ENCODE data around the gene GINS1.

The GINS1 gene

DNA sequence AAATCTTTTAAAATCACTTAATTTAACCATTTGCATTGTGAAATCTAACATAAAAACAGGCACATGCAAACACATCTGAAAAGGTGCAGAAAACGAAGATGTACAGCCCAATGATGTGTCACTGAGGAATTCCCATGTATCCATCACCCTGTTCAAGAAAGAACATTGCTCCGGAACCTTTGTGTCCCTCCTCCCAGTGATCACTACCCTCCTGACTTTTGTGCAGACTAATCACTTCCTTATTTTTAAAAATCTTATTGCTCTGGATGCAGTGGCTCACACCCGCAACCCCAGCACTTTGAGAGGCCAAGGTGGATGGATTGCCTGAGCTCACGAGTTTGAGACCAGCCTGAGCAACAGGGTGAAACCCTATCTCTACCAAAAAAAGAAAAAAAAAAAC lies 14.6 kb downstream of the GINS1 start:
- H3K9me3 ChIP-seq (ENCODE audit: control insufficient read depth in 1 of 2, low read length in 2 of 2), result no peaks in the 10 kb centered on the region
- no peaks in the 10 kb centered on the region for H3K4me1 ChIP-seq (ENCODE audit: control insufficient read depth in 1 of 2, insufficient read depth in 2 of 2, low read length in 2 of 2)
- H3K36me3 ChIP-seq (ENCODE audit: control insufficient read depth in 1 of 2, insufficient read depth in 2 of 2, low read length in 2 of 2), result no peaks in the 10 kb centered on the region
- H3K27me3 ChIP-seq (ENCODE audit: low read depth, low read length), result no peaks in the 10 kb centered on the region
- H3K4me3 ChIP-seq (ENCODE audit: low read depth in 1 of 2, low read length in 2 of 2), result no peak overlapping the region
- H3K27ac ChIP-seq (ENCODE audit: low read length), result no peak overlapping the region

DNA sequence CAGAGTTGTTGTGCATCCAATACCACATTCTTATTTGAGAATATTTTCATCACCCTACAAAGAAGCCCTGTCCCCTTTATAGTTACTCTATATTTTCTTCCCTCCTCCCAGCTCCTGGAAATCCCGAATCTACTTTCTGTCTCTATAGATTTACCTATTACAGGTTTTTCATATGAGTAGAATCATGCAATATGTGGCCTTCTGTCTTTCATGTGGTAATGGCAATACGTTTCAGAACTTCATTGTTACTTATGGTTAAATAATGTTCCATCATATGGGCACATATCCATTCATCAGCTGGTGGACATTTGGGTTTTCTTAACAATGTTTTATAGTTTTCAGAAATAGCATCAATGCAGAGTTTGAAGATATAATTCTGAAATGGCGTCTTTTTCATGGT lies 17.1 kb downstream of the GINS1 start:
- Histone ChIP-seq H3K36me3 (ENCODE audit: control insufficient read depth in 1 of 2, insufficient read depth in 2 of 2, low read length in 2 of 2) (no peaks in the 10 kb centered on the region), H3K4me3 (ENCODE audit: low read depth in 1 of 2, low read length in 2 of 2) (no peak overlapping the region), H3K9me3 (ENCODE audit: control insufficient read depth in 1 of 2, low read length in 2 of 2) (no peaks in the 10 kb centered on the region), H3K4me1 (ENCODE audit: control insufficient read depth in 1 of 2, insufficient read depth in 2 of 2, low read length in 2 of 2) (no peaks in the 10 kb centered on the region), H3K27ac (ENCODE audit: low read length) (no peak overlapping the region), H3K27me3 (ENCODE audit: low read depth, low read length) (no peaks in the 10 kb centered on the region)

DNA sequence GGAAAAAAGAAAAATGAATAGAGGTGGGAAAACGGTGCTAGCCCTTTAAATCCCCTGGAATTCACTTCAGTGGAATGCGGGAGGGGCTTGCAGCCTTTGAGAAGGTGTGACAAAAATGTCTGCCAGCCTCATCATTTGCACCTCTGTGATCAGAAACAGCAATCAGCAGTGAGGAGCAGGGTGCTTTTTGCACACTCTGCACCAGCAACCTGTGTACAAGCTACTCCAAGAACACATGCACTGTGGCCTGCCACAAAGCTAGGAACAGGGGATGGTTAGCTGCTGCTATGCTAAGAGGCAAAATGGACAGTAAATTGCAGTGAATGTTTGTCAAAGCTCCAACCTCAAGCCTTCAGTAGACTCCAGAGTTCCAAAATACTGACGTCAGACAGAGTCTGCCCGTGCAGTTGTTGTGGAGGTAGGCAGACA lies 29.7 kb downstream of the GINS1 start:
- Histone ChIP-seq H3K4me3 (ENCODE audit: low read depth in 1 of 2, low read length in 2 of 2) (no peak overlapping the region), H3K9me3 (ENCODE audit: control insufficient read depth in 1 of 2, low read length in 2 of 2) (no peaks in the 10 kb centered on the region), H3K27ac (ENCODE audit: low read length) (no peak overlapping the region), H3K36me3 (ENCODE audit: control insufficient read depth in 1 of 2, insufficient read depth in 2 of 2, low read length in 2 of 2) (no peaks in the 10 kb centered on the region), H3K27me3 (ENCODE audit: low read depth, low read length) (no peaks in the 10 kb centered on the region), H3K4me1 (ENCODE audit: control insufficient read depth in 1 of 2, insufficient read depth in 2 of 2, low read length in 2 of 2) (no peaks in the 10 kb centered on the region)

DNA sequence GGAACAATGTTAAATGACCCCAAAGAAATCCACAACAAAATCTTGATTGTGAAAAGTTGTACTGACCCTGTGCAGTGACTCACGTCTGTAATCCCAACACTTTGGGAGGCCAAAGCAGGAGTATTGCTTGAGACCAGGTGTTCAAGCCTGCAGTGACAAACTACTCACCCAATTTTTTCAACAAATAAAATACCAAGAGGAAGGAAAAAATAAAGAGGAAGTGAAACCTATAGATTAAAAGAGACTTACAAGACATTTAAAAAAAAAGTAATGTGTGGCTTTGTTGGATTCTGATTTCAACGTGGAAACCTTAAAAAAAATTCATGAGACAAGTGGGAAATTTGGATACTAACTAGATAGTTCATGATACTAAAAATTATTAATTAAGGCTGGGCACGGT lies 31.9 kb downstream of the GINS1 start:
- no peak overlapping the region for H3K4me3 ChIP-seq (ENCODE audit: low read depth in 1 of 2, low read length in 2 of 2)

DNA sequence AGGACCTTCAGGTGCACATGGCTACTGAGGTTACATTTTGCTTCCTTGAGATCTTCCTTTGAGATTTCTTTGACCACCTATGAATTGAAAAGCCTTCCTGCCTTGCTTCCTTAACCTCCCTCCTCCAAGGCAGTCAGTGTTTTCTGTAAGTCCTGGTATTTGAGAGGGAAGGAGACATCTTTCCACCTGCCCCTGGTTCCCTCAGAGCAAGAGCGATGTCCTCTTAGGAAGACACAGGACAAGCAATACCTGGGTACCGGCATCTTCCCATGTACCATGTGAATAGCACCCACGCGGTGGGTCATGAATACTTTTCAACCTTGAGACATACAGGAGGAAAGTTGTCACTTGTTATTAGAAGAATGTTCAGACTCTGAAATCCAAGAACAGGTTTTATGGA lies 37.1 kb downstream of the GINS1 start:
- Histone ChIP-seq H3K27ac (ENCODE audit: low read length) (no peak overlapping the region), H3K9me3 (ENCODE audit: control insufficient read depth in 1 of 2, low read length in 2 of 2) (no peaks in the 10 kb centered on the region), H3K27me3 (ENCODE audit: low read depth, low read length) (no peaks in the 10 kb centered on the region), H3K4me3 (ENCODE audit: low read depth in 1 of 2, low read length in 2 of 2) (no peak overlapping the region), H3K4me1 (ENCODE audit: control insufficient read depth in 1 of 2, insufficient read depth in 2 of 2, low read length in 2 of 2) (no peaks in the 10 kb centered on the region), H3K36me3 (ENCODE audit: control insufficient read depth in 1 of 2, insufficient read depth in 2 of 2, low read length in 2 of 2) (no peaks in the 10 kb centered on the region)

More for the DNA sequence above, 31.9 kb downstream of the GINS1 start:
- Histone ChIP-seq H3K27ac (ENCODE audit: low read length) (no peak overlapping the region), H3K9me3 (ENCODE audit: control insufficient read depth in 1 of 2, low read length in 2 of 2) (no peaks in the 10 kb centered on the region), H3K36me3 (ENCODE audit: control insufficient read depth in 1 of 2, insufficient read depth in 2 of 2, low read length in 2 of 2) (no peaks in the 10 kb centered on the region), H3K4me1 (ENCODE audit: control insufficient read depth in 1 of 2, insufficient read depth in 2 of 2, low read length in 2 of 2) (no peaks in the 10 kb centered on the region), H3K27me3 (ENCODE audit: low read depth, low read length) (no peaks in the 10 kb centered on the region)

DNA sequence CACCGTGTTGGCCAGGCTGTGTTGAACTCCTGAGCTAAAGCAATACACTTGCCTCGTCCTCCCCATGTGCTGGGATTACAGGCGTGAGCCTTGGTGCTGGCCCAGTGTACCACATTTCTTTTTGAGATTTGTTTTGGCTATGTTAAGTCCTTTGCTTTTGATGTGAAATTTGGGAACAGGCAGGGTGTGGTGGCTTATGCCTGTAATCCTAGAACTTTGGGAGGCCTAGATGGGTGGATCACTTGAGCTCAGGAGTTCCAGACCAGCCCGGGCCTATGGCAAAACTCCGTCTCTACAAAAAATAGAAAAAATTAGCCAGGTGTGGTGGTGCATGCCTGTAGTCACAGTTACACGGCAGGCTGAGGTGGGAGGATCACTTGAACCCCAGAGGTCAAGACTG lies 40.2 kb downstream of the GINS1 start:
- H3K9me3 ChIP-seq (ENCODE audit: control insufficient read depth in 1 of 2, low read length in 2 of 2), result no peaks in the 10 kb centered on the region
- H3K4me1 ChIP-seq (ENCODE audit: control insufficient read depth in 1 of 2, insufficient read depth in 2 of 2, low read length in 2 of 2), result no peaks in the 10 kb centered on the region
- H3K27ac ChIP-seq (ENCODE audit: low read length), result no peak overlapping the region
- no peak overlapping the region for H3K4me3 ChIP-seq (ENCODE audit: low read depth in 1 of 2, low read length in 2 of 2)
- H3K36me3 ChIP-seq (ENCODE audit: control insufficient read depth in 1 of 2, insufficient read depth in 2 of 2, low read length in 2 of 2), result peaks cover 4 to 9% of the 10 kb centered on the region in 2 donors
- H3K27me3 ChIP-seq (ENCODE audit: low read depth, low read length), result no peaks in the 10 kb centered on the region

DNA sequence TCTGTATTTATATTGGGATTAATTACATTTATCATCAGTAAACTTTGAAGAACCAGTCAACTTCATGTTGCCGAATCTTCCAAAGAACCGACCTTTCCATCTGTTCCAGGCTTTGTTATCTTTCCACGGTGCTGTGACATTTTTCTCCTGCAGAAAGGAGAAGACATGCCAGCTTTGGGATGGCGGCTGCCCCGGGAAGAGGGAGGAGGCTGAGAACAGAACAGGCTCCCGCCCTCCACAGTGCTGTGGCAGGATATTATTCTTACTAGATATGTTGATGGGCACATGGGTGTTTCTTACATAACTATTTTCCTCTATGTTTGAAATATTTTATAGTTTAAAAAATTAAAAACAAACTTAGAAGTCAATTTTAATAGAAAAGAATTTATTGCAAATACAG lies 44.9 kb downstream of the GINS1 start:
- Histone ChIP-seq H3K27me3 (ENCODE audit: low read depth, low read length) (no peaks in the 10 kb centered on the region), H3K36me3 (ENCODE audit: control insufficient read depth in 1 of 2, insufficient read depth in 2 of 2, low read length in 2 of 2) (peaks cover 20 to 38% of the 10 kb centered on the region in 2 donors), H3K27ac (ENCODE audit: low read length) (no peak overlapping the region), H3K4me1 (ENCODE audit: control insufficient read depth in 1 of 2, insufficient read depth in 2 of 2, low read length in 2 of 2) (no peaks in the 10 kb centered on the region), H3K9me3 (ENCODE audit: control insufficient read depth in 1 of 2, low read length in 2 of 2) (no peaks in the 10 kb centered on the region), H3K4me3 (ENCODE audit: low read depth in 1 of 2, low read length in 2 of 2) (no peak overlapping the region)

DNA sequence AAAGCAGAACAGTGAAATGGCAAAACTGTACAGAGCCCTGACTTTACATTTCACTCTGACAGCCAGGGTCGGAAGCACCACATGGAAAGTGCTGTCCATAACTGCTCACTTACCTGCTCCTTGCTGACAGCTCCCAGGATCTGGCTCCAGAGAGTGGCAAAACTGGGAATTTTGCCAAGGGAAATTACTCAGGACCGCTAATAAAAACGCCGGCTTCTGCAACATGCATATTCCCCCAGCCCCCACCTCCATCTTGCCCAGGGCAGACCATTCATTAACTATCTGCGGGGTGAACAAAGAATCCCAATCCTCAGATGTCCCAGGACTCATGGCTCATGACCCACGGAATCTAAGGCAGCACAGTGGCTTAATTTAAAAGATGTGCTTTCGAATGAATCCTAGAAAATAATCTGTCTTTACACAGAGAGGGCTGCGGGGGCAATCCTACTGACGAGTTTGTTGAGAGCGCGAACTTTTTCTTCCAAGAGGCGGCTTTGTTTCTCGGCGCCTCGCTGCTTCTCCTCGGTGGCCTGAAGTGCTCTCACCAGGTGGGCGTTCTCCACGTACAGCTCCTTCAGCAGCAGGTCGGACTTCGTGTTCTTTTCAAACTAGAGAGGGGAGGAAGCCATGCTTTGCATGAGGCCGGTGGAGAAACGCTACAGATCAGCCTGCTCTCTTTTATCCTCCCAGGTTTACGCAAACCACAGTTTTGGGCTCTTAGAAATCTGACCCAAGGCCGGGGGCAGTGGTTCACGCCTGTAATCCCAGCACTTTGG lies 45.8 kb downstream of the GINS1 start:
- Histone ChIP-seq H3K9me3 (ENCODE audit: control insufficient read depth in 1 of 2, low read length in 2 of 2) (no peaks in the 10 kb centered on the region), H3K4me1 (ENCODE audit: control insufficient read depth in 1 of 2, insufficient read depth in 2 of 2, low read length in 2 of 2) (no peaks in the 10 kb centered on the region), H3K27ac (ENCODE audit: low read length) (no peak overlapping the region), H3K4me3 (ENCODE audit: low read depth in 1 of 2, low read length in 2 of 2) (no peak overlapping the region), H3K27me3 (ENCODE audit: low read depth, low read length) (no peaks in the 10 kb centered on the region), H3K36me3 (ENCODE audit: control insufficient read depth in 1 of 2, insufficient read depth in 2 of 2, low read length in 2 of 2) (peaks cover 20 to 47% of the 10 kb centered on the region in 2 donors)

DNA sequence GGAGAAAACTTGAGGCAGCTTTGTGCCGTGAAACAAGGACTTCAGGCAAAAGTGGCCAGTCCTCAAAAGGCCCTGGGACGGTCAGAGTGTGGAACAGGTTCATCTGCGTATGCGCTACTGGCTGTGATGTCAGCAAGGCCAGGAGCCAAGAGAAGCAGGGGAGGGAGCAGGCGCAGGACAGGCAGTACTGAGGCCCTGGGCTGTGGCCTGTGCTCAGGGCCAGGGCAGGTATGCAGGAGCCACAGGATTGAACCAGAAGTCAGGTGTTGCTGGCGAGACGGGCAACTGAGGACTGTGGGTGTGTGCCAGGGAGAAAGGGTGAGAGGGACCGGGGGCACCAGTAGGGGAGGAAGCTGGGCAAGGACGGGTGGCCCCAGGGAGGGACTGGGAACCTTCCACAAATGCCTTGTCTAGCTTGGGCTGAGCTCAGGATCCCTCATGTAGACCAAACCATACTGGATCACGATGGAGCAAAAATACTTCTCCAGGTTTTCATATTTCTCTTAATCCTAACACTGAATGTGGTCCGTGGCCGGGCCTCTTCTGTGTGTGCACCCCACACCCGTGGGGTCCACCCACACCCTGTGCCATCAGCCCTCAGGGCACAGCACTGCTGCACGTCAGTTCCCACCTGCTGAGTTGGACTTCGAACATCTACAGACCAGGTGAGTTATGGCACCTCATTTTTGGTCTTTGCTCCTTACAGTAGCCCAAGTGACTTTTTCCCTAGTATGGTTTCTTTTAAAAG lies 46.9 kb downstream of the GINS1 start:
- Histone ChIP-seq H3K27me3 (ENCODE audit: low read depth, low read length) (no peaks in the 10 kb centered on the region), H3K27ac (ENCODE audit: low read length) (no peak overlapping the region), H3K4me3 (ENCODE audit: low read depth in 1 of 2, low read length in 2 of 2) (no peak overlapping the region), H3K9me3 (ENCODE audit: control insufficient read depth in 1 of 2, low read length in 2 of 2) (no peaks in the 10 kb centered on the region), H3K36me3 (ENCODE audit: control insufficient read depth in 1 of 2, insufficient read depth in 2 of 2, low read length in 2 of 2) (peaks cover 20 to 51% of the 10 kb centered on the region in 2 donors), H3K4me1 (ENCODE audit: control insufficient read depth in 1 of 2, insufficient read depth in 2 of 2, low read length in 2 of 2) (no peaks in the 10 kb centered on the region)

DNA sequence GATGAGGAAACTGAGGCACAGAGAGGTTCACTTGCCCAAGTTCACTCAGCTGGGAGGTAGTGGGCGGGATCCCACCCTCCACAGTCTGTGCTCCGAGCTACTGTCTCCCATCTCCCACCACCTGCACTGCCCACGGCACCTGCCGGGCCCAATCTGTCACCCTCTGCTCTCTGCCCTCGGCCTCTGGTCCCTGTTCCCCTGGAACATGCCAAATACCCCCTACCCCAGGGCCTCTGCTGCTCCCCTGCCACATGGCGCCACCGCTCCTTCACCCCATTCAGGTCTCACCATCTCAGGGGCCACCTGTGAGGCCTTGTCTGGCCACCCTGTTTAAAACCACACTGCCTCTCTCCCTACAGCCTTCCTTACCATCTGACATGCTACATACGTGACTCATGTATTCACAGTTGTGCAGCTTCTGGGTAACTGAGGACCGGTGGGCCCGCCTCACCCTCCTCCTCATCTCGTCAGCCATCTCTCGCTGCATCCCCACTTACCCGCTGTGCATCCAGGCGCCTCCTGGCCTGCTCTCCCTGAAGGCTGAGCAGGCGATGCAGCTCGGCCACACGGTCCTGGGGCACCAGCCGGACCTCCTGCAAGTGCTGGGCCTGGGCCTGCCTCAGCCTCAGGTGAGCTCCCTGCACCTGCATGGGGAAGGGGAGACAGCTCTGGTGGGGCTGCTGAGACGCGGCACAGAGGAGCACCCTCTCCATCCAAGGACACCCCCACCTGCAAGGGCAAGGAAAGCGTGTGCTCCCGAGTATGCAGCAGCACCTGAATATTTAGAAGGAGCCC lies 50.6 kb downstream of the GINS1 start:
- Histone ChIP-seq H3K27me3 (ENCODE audit: low read depth, low read length) (no peaks in the 10 kb centered on the region), H3K36me3 (ENCODE audit: control insufficient read depth in 1 of 2, insufficient read depth in 2 of 2, low read length in 2 of 2) (peaks cover 21 to 56% of the 10 kb centered on the region in 2 donors), H3K9me3 (ENCODE audit: control insufficient read depth in 1 of 2, low read length in 2 of 2) (no peaks in the 10 kb centered on the region), H3K27ac (ENCODE audit: low read length) (no peak overlapping the region), H3K4me3 (ENCODE audit: low read depth in 1 of 2, low read length in 2 of 2) (no peak overlapping the region), H3K4me1 (ENCODE audit: control insufficient read depth in 1 of 2, insufficient read depth in 2 of 2, low read length in 2 of 2) (no peaks in the 10 kb centered on the region)

DNA sequence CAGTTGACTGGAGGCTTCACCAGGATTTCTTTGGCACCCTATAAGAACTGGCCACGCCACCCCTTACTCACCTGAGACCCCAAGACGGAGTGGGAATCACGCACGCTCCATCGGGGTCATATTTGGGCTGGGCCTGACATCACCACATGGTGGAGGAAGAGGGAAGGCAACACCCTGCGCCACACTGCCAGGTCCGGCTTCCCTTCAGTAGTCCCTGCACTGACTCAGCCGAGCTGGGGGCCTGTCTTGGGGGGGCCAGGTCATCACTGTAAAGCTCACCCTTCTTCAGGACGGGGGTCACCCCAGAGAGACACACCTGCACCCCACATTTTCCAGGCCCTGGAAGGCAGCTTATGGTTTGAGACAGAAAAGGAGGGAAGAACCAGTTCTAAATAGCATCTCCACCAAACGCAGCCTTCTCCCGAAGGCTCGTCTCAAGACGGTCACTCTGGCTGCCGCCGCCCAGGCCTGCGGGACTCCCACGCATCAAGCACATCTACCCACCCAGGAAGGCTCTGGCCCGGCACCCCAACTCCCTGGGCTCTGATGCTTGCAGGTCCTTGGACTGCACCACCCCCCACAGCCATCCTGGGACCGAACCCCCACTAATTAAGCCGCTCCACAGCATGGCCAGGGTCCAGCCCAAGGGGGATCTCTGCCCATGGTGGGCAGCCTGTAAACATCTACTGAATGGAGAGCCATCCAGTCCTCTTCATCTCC lies 51.8 kb downstream of the GINS1 start:
- Histone ChIP-seq H3K36me3 (ENCODE audit: control insufficient read depth in 1 of 2, insufficient read depth in 2 of 2, low read length in 2 of 2) (peaks cover 20 to 52% of the 10 kb centered on the region in 2 donors), H3K27ac (ENCODE audit: low read length) (no peak overlapping the region), H3K27me3 (ENCODE audit: low read depth, low read length) (no peaks in the 10 kb centered on the region), H3K9me3 (ENCODE audit: control insufficient read depth in 1 of 2, low read length in 2 of 2) (no peaks in the 10 kb centered on the region), H3K4me1 (ENCODE audit: control insufficient read depth in 1 of 2, insufficient read depth in 2 of 2, low read length in 2 of 2) (no peaks in the 10 kb centered on the region), H3K4me3 (ENCODE audit: low read depth in 1 of 2, low read length in 2 of 2) (no peak overlapping the region)
